ELR (cell line): Measurements from ENCODE around the gene BMERB1.
"Not testable (repeated sequence)": the region's sequence is repeated elsewhere in the genome, so short reads cannot be mapped to it uniquely, and the experiment has no call there.

Experiments
- DNase-seq: peaks from one replicate; pipeline ENCODE4 v3.0.0-alpha.2; 2015; ENCODE audit warnings: low read depth

The BMERB1 gene

DNA sequence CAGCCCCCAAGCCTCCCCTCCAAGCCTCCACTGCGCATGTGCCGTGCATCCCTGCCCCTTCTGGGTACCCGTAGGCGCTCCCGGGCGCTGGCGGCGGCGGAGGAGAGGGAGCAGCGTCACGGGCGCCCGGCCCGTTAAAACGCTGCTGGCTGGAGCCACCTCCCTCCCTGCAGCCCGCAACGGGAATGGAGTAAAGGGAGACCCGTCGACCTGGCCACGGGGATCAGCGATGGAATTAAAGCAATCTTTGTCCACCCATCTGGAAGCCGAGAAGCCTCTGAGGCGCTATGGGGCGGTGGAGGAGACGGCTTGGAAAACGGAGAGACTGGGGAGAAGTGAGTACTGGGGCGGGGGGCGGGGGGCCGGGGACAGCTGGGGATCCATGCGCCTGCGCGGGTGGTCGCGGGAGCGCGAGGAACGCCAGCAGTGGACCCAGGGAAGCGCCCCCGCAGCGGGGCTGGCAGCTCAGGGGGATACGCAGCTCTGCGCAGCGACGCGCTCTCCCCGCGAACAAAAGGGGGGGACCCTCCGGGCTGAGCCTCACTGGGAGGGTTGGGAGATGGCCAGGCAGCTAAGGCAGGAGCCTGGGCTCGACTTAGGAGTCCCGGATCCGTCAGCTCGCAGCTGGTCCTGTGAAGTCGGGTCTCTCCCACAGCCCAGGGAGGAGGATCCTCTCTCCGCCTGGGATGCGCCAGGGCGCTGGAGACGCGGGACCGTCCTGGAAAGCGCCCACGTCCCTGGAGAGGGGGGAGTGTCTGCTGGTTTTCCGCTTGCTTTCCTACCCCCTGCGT lies at the start of gene BMERB1:
Gene BMERB1 (plus strand): TSS at position 164 of the 791 bp plus-strand sequence. CDS start 66 bp downstream, at position 230.
- DNase-seq = peak; percentile 74

DNA sequence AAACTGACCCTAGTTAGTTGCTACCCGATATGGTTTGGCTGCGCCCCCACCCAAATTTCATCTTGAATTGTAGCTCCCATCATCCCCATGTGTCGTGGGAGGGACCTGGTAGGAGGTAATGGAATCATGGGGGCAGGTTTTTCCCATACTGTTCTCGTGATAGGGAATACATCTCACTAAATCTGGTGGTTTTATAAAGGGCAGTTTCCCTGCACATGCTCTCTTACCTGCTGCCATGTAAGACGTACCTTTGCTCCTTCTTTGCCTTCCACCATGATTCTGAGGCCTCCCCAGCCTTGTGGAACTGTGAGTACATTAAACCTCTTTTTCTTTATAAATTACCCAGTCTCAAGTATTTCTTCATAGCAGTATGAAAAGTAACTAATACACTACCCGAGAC lies 46.3 kb upstream of the BMERB1 start:
- DNase-seq = not testable (repeated sequence)

DNA sequence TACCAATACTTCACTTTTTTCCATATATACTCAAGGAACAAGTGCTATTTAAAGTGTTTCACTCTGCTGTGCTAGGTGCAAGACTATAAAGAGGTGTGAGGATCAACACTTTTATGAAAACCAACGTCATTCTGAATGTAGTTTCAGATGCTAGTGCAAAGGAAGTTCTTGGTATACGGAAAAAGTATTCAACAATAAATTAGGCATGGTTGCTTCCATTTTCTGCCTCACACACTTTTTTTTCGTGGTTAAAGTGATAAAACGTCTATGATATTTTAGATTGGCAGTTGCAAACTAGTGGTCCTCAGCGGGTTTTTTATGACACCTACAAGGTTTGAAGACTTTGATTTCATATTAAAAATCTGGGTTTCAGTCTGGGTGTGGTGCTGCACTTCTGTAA lies 44.5 kb upstream of the BMERB1 start:
- not testable (repeated sequence) for DNase-seq

DNA sequence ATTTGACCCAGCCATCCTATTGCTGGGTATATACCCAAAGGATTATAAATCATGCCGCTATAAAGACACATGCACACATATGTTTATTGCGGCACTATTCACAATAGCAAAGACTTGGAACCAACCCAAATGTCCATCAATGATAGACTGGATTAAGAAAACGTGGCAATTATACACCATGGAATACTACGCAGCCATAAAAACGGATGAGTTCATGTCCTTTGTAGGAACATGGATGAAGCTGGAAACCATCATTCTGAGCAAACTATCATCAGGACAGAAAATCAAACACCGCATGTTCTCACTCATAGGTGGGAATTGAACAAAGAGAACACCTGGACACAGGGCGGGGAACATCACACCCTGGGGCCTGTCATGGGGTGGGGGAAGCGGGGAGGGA lies 41.4 kb upstream of the BMERB1 start:
- not testable (repeated sequence) for DNase-seq

DNA sequence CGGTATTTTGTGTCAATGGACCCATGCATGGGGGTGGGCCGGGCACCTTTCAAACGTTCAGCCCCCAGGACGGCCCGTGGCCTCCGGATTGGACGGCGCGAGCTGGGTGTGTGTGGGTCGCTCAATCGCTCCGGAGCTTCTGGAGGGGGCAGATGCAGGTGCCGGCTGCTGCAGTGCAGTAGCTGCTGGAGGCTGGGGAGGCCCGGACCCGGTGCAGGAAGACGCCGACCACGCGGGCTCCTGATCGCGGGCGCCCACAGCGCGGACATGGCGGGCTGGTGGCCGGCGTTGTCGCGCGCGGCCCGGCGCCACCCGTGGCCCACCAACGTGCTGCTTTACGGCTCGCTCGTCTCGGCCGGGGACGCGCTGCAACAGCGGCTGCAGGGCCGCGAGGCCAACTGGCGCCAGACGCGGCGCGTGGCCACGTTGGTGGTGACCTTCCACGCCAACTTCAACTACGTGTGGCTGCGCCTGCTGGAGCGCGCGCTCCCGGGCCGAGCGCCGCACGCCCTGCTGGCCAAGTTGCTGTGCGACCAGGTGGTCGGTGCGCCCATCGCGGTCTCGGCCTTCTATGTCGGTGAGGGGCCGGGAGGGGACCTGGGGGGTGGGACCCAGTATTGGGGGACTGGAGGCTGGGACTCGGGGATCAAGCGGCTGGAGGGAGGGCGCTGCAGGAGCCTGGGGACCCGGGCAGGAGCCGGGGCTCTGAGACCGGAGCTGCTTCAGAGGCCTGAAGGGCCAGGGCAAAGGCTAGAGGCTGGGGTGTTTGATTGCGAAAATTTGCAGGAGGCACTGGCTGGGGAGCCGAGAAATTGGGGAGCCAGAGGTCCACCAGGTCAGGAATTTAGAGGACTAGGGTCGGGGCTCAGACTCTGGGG lies 38.5 kb upstream of the BMERB1 start, which contains the start of gene MPV17L:
Gene MPV17L (plus strand): TSS at position 124 of the 878 bp plus-strand sequence. CDS start 144 bp downstream, at position 268.
- DNase-seq = not testable (repeated sequence)

DNA sequence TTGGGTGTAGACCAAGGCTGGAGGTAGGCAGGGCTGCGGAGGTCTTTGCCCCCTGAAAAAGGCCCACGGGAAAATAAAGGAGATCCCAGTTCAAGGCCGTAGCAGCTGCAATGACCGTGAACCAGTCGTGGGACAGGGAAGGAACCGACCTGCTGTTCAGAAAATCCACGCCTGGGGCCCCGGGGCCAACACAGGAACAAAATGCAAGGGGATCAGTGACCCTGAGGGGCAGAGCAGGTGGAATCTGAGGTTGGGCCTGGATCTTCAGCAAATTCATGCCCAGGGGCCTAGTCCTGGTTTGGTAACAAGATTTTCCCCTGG lies 37.9 kb upstream of the BMERB1 start:
- not testable (repeated sequence) for DNase-seq

DNA sequence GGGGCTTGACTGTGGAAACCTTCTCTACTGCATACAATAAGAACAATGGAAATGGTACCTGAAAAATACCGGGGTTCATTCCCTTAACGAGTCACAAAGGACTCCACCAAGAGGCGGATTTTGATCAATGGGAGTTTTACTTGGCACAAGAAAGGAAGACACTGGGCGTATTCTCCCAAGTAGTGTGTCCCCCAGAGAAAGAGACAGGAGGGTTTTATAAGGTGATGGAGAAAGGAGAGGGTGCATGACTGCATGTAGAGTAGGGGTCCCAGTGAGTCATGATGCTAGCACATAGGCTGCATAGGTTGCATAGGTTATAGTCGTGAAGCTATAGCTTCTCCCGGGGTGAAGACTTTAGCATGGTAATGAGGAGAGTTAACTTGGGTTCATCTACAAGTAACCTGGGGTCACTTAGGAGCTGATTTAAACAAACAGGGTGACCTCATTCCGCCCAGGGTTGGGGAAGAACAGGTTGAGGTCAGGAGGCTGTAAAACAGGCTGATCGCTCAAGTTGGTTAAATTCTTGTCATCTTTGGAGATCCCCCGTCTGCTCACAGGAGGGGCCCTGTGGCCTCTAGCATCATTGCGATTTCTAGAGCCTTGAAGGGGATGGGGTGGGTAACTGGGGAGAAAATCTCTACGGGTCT lies 37.3 kb upstream of the BMERB1 start:
- DNase-seq = no peak

DNA sequence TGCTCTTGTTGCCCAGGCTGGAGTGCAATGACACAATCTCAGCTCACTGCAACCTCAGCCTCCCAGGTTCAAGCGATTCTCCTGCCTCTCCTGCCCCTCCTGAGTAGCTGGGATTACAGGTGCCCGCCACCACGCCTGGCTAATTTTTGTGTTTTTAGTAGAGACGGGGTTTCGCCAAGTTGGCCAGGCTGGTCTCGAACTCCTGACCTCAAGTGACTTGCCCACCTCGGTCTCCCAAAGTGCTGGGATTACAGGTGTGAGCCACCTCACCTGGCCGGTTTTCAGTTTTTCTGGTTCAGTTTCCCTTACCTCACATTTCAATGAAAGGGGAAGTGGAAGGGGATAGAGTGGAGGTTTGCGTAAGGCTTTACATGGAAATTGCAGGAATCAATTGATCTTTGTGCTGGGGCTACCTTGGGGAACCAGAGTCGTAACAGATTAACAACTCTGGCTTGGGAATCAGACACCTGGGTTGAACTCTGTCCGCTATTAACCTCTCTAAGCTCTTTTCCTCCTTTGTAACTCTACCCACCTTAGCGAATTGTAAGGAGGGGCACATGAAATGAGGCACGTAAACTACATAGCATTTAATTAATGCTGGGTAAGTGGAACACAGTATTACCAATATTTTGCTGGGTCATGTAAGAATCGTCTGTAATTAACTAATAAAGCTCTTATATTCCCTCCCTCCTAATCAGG lies 35.6 kb upstream of the BMERB1 start:
- no peak for DNase-seq

DNA sequence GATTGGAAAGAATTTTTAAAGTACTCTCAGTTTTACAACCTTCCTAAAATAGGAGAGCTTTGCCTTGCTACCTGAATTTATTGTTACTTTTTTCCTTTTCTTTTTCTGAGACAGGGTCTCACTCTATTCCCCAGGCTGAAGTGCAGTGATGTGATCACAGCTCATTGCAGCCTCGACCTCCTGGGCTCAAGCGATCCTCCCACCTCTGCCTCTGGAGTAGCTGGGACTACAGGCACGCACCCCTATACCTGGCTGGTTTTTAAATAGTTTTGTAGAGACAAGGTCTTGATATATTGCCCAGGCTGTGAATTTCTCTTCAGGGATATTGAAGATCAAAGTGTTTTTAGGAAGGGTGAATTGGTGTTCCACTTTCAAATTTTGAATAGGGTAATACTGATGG lies 35.1 kb upstream of the BMERB1 start:
- DNase-seq = no peak

DNA sequence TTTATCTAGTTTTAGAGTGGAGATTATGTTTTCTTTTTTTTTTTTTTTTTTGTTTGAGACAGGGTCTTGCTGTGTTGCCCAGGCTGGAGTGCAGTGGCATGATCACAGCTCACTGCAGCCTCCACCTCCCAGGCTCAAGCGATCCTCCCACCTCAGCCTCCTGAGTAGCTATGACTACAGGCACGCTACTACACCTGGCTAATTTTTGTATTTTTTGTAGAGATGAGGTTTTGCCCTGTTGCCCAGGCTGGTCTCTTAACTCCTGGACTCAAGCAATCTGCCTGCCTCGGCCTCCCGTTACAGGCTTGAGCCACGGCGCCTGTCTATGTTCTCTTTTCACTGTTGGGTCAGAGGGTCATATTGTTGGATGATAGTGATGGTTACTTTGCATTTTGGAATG lies 34.1 kb upstream of the BMERB1 start:
- not testable (repeated sequence) for DNase-seq

DNA sequence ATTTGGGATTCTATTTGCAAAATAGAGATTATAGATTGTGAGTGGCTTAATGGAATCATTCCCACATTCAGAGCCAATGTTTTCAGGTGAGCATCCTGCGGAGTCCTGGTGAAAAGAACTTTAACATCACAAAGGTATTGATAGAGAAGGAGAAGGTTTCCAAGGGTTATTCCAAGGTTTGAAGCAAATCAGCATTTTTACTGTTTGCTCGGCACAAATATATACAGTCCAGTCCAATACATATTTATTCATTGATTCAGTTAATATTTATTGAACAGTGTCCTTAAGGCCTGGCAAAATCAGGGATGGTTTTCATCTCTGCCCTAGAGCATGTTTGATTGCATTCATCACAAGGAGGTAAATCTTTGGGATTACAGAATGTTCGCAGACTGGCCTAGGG lies 32.4 kb upstream of the BMERB1 start:
- DNase-seq = no peak

DNA sequence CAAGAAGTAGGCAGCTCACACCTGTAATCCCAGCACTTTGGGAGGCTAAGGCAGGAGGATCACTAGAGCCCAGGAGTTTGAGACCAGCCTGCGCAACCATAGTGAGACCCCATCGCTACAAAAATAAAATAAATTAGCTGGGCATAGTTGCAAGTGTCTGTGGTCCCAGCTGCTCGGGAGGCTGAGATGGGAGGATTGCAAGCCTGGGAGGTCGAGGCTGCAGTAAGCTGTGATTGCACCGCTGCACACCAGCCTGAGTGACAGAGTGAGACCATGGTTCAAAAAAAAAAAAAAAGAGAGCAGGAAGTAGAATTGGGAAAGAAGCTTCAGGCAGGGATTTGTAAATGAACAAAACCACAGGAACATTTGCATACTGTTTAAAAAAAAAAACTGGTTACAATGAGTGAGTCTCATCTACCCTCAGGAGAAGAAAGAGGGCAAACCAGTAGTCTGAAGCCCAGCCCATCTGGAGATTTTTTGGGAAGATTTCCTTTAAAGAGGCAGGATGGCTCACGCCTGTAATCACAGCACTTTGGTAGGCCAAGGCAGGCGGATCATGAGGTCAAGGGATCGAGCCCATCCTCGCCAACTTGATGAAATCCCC lies 30.9 kb upstream of the BMERB1 start:
- peak; percentile 22 for DNase-seq

DNA sequence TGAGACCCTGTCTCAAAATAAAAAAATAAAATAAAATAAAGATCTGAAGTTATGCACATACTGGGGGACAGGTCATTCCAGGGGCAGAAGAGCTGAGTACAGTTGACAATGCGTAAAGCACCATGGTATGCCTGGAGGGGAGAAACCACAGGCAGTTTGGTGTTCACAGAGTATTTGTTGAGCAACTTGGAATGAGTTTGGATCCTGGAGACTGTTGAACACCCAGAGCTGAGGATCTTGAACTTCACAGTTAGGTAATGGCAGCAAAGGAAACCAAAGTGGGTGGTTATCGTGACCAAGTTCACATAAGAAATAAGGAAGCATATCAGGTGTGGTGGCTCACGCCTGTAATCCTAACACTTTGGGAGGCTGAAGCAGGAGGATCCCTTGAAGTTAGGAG lies 30.3 kb upstream of the BMERB1 start:
- not testable (repeated sequence) for DNase-seq

DNA sequence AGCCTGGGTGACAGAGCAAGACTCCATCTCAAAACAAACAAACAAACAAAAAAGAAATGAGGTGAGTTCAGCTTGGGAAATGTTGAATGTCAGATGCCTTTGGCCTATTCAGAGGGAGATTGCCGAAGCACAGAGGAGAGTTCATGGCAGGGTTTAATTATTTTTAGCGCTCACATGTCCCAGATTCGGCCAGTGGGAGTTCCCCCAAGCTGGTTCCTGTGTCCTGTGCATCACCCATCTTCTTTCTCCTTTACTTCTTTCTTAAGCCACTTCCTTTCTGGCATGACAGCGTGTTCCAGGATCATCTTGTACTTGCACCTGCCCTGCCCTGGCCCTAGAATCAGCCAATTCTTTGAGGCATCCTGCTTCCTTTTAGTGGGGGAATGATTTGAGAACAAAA lies 29.6 kb upstream of the BMERB1 start:
- DNase-seq = no peak

DNA sequence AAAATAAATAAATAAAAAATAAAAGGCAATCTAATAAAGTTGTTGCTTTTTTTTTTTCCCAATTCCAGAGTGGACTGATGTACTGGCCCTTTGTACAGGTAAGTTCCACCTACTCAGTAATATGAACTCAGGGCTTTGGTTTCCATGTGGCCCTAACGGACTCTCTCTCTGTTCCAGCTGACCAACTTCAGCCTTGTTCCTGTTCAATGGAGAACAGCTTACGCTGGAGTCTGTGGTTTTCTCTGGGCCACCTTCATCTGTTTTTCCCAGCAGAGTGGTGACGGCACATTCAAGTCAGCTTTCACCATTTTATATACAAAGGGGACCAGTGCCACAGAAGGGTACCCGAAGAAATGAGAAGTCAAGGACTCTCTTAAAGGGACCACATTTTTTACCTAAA lies 26.6 kb upstream of the BMERB1 start:
- not testable (repeated sequence) for DNase-seq

DNA sequence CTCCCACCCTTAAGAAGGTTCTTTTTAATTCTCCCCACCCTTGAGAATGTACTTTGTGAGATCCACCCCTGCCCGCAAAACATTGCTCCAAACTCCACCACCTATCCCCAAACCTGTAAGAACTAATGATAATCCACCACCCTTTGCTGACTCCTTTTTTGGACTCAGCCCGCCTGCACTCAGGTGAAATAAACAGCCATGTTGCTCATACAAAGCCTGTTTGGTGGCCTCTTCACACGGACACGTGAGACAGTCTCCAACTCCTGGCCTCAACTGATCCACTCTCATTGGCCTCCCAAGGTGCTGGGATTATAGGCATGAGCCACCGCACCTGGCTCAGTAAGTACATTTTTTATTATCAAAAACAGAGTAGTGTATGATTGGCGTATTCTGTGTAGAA lies 24.9 kb upstream of the BMERB1 start:
- DNase-seq = not testable (repeated sequence)

DNA sequence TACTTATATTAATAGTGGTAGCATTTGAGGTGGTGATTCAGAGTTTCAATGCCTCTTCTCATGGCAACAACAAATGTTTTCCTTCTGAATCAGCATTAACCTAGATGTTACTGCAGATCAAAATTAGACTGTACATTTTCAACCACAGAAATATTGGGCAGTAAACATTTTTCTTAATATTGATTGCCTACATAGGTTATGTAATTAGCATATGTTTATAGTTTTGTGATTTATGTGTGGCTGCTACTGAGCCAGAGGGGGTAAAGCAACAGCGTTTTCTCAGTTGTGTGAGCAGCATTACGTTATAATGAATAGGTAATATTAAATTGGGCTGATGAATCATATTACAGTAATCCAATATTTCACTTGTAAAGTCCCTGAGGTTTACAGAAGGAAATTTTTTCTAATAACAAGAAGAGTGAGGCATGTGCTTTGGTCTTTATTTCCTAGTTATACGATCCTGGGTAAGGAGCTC lies 18.8 kb upstream of the BMERB1 start:
- DNase-seq = peak; percentile 70

DNA sequence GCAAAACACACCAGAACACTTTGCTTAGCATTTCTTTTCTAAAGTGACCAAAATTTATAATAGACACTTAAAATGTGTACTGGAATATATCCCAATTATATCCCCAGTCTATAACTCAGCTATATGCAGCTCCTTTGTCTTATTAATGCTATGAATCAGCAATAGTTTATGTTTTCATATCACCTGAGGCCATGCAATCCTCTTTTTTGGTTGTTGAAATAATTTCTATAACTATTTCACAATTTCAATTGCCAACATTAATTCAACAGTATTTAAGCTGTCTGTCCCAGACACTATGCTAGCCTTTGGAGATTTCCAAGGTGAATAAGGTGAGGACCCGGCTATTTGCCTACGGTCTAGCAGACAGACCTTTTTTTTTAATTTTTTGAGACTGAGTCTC lies 17.2 kb upstream of the BMERB1 start:
- no peak for DNase-seq

DNA sequence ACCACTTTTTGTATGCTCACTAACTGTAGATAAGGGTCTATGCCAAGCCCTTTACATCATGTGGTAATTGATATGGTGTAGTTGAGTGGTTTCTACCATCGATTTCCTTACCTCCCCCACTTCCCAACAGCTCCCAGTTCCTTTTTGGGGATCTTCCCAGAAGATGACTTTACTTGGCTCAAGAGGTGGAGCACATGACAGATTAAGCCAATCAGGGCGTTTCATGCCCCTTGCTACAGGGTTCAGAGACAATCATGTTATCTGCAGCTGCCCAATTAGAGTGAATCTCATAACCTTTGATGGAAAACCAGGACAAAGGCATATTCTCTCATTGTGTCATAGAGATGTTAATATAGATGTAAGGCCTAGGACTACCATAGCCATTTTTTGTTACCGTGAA lies 16.2 kb upstream of the BMERB1 start:
- DNase-seq = no peak

DNA sequence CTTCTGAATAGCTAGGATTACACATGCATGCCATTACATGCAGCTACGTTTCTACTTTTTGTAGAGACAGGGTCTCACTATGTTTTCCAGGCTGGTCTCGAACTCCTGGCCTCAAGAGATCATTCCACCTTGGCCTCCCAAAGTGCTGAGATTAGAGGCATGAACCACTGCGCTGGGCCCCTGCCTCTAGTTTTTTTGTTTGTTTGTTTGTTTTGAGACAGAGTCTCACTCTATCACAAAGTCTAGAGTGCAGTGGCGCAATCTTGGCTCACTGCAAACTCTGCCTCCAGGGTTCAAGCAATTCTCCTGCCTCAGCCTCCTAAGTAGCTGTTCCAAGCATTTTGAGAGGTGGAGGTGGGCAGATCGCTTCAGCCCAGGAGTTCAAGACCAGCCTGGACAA lies 12.7 kb upstream of the BMERB1 start:
- DNase-seq = not testable (repeated sequence)

DNA sequence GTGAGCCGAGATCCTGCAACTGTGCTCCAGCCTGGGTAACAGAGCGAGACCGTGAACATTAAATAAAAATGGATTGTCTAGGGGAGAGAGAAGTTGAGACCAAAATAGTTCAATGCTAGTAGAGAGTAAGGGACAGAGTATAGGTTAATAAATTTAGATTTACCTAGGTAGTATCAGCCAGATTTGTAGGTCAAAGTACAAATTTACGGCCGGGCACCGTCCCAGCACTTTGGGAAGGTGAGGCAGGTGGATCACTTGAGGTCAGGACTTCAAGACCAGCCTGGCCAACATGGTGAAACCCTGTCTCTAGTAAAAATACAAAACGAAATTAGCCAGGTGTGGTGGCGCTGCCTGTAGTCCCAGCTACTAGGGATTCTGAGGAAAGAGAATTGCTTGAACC lies 12.2 kb upstream of the BMERB1 start:
- DNase-seq = no peak
